ENCODE data around the gene COMMD9.

The COMMD9 gene

GRCh38 chr11:36273110-36273509, 16.1 kb downstream of the COMMD9 start:
- Histone ChIP-seq H3K79me2 (ENCODE audit: insufficient read depth, low read length) (no peaks in the 10 kb centered on the region), H3K9ac (ENCODE audit: low read length) (no peak overlapping the region), H2AFZ (ENCODE audit: low read length) (no peak overlapping the region), H3K9me2 (ENCODE audit: low read depth, low read length) (no peaks in the 10 kb centered on the region), H3K4me1 (ENCODE audit: insufficient read depth, low read length, severe bottlenecking) (no peaks in the 10 kb centered on the region), H3K9me3 (ENCODE audit: low read length) (no peaks in the 10 kb centered on the region), H3K27me3 (ENCODE audit: insufficient read depth, low read length) (no peaks in the 10 kb centered on the region), H3F3A (ENCODE audit: insufficient read depth, low read length) (no peaks in the 10 kb centered on the region), H4K20me1 (ENCODE audit: insufficient read depth, low read length) (no peaks in the 10 kb centered on the region), H3K4me2 (ENCODE audit: low read length) (no peak overlapping the region), H3K27ac (ENCODE audit: low read depth, low read length, poor library complexity, severe bottlenecking) (no peak overlapping the region), H3K4me3 (ENCODE audit: low read depth, low read length, poor library complexity, severe bottlenecking) (no peak overlapping the region), H3K36me3 (ENCODE audit: insufficient read depth, low read length) (peaks cover 10% of the 10 kb centered on the region; the same call in 1 of the 2 replicates)
- TF ChIP-seq, protein P1, sequence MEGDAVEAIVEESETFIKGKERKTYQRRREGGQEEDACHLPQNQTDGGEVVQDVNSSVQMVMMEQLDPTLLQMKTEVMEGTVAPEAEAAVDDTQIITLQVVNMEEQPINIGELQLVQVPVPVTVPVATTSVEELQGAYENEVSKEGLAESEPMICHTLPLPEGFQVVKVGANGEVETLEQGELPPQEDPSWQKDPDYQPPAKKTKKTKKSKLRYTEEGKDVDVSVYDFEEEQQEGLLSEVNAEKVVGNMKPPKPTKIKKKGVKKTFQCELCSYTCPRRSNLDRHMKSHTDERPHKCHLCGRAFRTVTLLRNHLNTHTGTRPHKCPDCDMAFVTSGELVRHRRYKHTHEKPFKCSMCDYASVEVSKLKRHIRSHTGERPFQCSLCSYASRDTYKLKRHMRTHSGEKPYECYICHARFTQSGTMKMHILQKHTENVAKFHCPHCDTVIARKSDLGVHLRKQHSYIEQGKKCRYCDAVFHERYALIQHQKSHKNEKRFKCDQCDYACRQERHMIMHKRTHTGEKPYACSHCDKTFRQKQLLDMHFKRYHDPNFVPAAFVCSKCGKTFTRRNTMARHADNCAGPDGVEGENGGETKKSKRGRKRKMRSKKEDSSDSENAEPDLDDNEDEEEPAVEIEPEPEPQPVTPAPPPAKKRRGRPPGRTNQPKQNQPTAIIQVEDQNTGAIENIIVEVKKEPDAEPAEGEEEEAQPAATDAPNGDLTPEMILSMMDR (IDR thresholded peaks at IDR 0.05; ENCODE audit: low read length): no peak
- no peak for TF ChIP-seq EZH2 (IDR thresholded peaks at IDR 0.05; ENCODE audit: borderline replicate concordance, low read length)

GRCh38 chr11:36271794-36272407, 17.3 kb downstream of the COMMD9 start:
- H3K9me3 ChIP-seq (ENCODE audit: low read length): no peaks in the 10 kb centered on the region
- TF ChIP-seq EZH2 (IDR thresholded peaks at IDR 0.05; ENCODE audit: borderline replicate concordance, low read length): no peak
- TF ChIP-seq, protein P1 (IDR thresholded peaks at IDR 0.05; ENCODE audit: low read length): no peak
- no peak overlapping the region for H3K4me3 ChIP-seq (ENCODE audit: low read depth, low read length, poor library complexity, severe bottlenecking)
- no peak overlapping the region for H3K27ac ChIP-seq (ENCODE audit: low read depth, low read length, poor library complexity, severe bottlenecking)
- H3K79me2 ChIP-seq (ENCODE audit: insufficient read depth, low read length): no peaks in the 10 kb centered on the region
- H3K9ac ChIP-seq (ENCODE audit: low read length): no peak overlapping the region
- no peaks in the 10 kb centered on the region for H3K4me1 ChIP-seq (ENCODE audit: insufficient read depth, low read length, severe bottlenecking)
- H3K27me3 ChIP-seq (ENCODE audit: insufficient read depth, low read length): no peaks in the 10 kb centered on the region
- H3K4me2 ChIP-seq (ENCODE audit: low read length): no peak overlapping the region
- peaks cover 10% of the 10 kb centered on the region; the same call in 1 of the 2 replicates for H3K36me3 ChIP-seq (ENCODE audit: insufficient read depth, low read length)
- no peaks in the 10 kb centered on the region for H3K9me2 ChIP-seq (ENCODE audit: low read depth, low read length)
- no peaks in the 10 kb centered on the region for H3F3A ChIP-seq (ENCODE audit: insufficient read depth, low read length)
- H2AFZ ChIP-seq (ENCODE audit: low read length): no peak overlapping the region
- no peaks in the 10 kb centered on the region for H4K20me1 ChIP-seq (ENCODE audit: insufficient read depth, low read length)

- Histone ChIP-seq H3F3A (ENCODE audit: insufficient read depth, low read length) (no peaks in the 10 kb centered on the region), H3K27ac (ENCODE audit: low read depth, low read length, poor library complexity, severe bottlenecking) (no peak overlapping the region), H3K4me3 (ENCODE audit: low read depth, low read length, poor library complexity, severe bottlenecking) (no peak overlapping the region), H3K4me2 (ENCODE audit: low read length) (no peak overlapping the region), H3K79me2 (ENCODE audit: insufficient read depth, low read length) (no peaks in the 10 kb centered on the region), H2AFZ (ENCODE audit: low read length) (no peak overlapping the region), H3K27me3 (ENCODE audit: insufficient read depth, low read length) (no peaks in the 10 kb centered on the region), H3K9me2 (ENCODE audit: low read depth, low read length) (no peaks in the 10 kb centered on the region), H3K4me1 (ENCODE audit: insufficient read depth, low read length, severe bottlenecking) (no peaks in the 10 kb centered on the region), H3K9me3 (ENCODE audit: low read length) (no peaks in the 10 kb centered on the region), H3K36me3 (ENCODE audit: insufficient read depth, low read length) (peaks cover 10% of the 10 kb centered on the region; the same call in 1 of the 2 replicates), H4K20me1 (ENCODE audit: insufficient read depth, low read length) (no peaks in the 10 kb centered on the region), H3K9ac (ENCODE audit: low read length) (no peak overlapping the region)
- TF ChIP-seq EZH2 (IDR thresholded peaks at IDR 0.05; ENCODE audit: borderline replicate concordance, low read length): no peak
- TF ChIP-seq, protein P1 (IDR thresholded peaks at IDR 0.05; ENCODE audit: low read length): no peak
Measured at GRCh38 chr11:36270701-36271100, 18.5 kb downstream of the COMMD9 start.

All from OCI-LY1 (cell line).